UCSD-AML1 (cell line): ENCODE results near the gene KIF25.
"Not testable (repeated sequence)": the region's sequence is repeated elsewhere in the genome, so short reads cannot be mapped to it uniquely, and the experiment has no call there.

Experiments
- DNase-seq: peaks from one replicate; lab custom pipeline; 2025; ENCODE audit not compliant: unreplicated experiment; lab: John Stamatoyannopoulos, UW

The KIF25 gene

DNA sequence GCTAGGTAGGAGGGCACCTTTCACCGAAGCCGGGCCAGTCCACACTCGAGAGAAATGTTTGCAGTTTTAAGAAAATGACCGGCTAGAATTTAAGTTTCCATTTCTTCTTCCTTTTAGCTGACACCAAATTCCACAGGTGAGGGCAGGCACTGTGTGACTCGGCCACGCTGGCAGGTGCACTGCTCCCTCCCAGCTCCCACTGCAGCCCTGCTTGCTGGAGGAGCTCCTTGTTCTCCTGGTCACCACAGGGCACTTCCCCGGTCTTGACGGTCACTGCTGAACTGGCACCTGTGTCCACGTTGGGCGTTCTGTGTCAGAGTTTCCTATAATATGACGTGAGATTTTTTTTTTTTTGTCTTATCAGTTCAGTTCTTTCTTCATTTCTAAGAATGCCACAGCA lies 3.6 kb upstream of the KIF25 start:
- DNase-seq: no peak

DNA sequence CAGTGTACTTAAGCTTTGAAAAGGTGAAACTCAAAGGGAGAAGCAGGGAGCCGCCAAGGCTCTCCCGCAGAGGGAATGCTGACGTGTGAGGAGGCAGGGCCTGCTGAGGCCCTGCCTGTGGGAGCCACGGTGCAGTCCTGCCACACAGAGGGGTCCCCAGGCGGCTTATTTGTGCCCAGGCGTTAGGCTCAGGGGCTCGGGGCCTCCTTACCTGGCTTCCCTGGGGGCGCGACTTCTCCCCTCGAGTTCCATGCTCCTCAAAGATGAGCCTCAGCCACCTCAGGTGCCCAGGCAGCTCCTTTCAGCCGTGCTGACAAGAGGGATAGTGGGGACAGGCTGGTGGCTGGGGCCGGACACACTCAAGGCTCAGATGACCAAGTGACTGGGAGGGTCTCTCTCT lies 2.2 kb upstream of the KIF25 start:
- DNase-seq: no peak

DNA sequence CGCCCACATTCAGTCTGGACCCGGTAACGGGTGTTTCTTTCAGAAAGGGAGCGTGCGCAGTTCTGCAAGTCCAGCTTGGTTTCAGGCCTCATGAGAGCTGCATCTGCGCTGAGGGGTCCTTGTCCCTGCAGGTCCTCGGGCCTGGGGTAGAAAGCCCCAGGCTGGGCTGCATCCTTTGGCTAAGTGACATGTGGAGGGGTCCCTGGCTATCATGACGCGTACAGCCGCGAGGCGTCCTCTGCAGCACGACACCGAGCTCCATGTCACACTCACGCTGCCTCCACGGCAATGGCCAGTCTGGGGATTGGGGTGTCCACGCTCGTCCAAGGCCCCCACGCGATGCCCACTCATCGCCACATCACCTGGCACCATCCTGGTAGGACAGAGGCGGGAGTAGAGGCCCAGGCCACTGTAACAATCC lies 1.7 kb upstream of the KIF25 start:
- no peak for DNase-seq

GRCh38 chr6:167996424-167997199 lies 859 bp upstream of the KIF25 start:
- DNase-seq: no peak

GRCh38 chr6:167998215-167998614 lies 744 bp downstream of the KIF25 start:
- DNase-seq: no peak

- no peak for DNase-seq
These were observed 2.9 kb downstream of the KIF25 start for GRCh38 chr6:168000198-168001028.

DNA sequence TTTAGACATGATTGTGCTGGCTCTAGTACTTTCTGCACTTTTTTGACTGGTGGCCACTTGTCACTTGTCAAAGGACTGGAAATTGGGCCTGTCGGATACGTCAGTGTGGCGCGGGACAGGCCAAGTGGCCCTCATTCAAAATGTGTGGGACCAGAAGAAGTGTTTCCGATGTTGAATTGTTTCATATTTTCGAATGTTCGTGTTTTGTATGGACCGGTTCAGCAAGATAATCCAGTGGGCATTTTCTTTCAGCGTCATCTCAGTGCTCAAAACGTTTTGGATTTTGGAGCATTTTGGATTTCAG lies 3.5 kb downstream of the KIF25 start:
- DNase-seq: no peak

GRCh38 chr6:168001514-168001913 lies 4.0 kb downstream of the KIF25 start:
- DNase-seq: not testable (repeated sequence)

DNA sequence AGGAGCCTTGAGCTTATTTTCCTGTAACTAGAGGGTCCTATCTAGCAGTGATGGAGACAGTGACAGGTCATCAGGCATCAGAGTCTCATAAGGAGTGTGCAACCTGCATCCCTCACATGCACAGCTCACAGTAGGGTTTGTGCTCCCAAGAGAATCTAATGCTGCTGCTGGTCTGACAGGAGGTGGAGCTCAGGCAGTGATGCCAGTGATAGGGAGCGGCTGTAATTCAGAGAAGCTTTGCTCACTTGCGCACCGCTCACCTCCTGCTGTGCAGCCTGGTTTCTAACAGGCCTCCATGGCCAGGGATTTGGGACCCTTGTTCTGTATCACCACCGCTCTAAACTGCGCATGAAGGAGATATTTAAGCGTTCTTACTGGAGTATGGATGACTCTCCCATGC lies 5.3 kb downstream of the KIF25 start:
- DNase-seq: no peak

DNA sequence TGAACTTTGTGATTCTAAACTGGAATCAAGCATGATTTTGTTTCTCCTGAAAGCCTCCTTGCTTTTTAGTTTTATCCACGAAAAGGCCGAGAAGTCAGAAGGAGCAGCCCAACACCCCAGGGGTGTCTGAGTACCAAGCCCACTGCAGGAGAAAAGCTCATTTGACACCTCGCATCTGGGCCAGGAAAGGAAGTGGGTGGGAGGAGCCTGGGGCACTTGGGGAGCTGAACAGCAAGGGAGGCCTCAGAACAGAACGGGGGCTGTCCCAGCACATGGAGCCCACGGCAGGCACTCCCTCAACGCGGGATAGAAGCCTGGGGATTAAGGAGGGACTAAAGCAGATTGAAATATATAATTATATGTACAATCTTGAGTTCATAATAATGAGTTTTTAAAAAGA lies 6.6 kb downstream of the KIF25 start:
- no peak for DNase-seq

- DNase-seq: no peak
These were observed 7.5 kb downstream of the KIF25 start for GRCh38 chr6:168004945-168005344.

DNA sequence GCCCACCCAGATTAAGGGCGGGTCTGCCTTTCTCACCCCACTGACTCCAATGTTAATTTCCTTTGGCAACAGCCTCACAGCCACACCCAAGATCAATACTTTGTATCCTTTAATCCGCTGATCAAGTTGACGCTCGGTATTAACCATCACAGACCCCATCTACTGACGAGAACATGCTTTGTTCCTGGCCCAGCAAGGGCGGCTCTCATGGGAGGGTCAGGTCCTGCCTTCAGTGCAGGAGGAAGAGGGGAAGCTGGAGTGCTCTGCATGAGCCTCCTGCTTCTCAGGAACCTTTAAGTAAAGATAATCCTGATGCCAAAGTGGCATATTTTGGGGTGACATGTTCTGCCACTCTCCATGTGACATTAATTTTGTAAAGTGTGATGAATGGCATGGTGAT lies 8.3 kb downstream of the KIF25 start:
- no peak for DNase-seq

- DNase-seq: peak; percentile 48
These were observed 10.3 kb downstream of the KIF25 start for GRCh38 chr6:168007592-168008338.

- no peak for DNase-seq
These were observed 11.9 kb downstream of the KIF25 start for GRCh38 chr6:168009331-168009730.

GRCh38 chr6:168011291-168011690 lies 13.8 kb downstream of the KIF25 start:
- no peak for DNase-seq

- no peak for DNase-seq
These were observed 15.2 kb downstream of the KIF25 start for GRCh38 chr6:168012431-168013249.

GRCh38 chr6:168013250-168013915 lies 15.9 kb downstream of the KIF25 start:
- no peak for DNase-seq

DNA sequence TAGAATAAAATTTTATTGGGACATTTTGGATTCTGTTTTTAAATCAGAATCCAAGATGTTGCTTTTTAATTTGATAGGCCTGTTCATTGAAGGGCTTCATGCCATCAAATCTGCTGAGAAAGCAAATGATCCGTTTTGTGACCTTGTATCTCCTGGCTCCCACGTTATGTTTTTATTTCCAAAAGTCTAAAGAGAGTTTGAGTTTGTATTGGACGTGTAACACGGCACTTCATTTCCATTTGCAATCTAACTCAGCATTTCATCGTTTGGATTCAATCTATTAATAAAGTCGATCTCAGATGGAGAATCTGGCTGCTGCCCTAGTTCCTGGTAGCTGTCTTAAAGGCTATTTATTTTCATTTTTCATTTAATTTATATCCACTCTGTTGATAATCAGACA lies 17.0 kb downstream of the KIF25 start:
- DNase-seq: no peak

- DNase-seq: no peak
These were observed 17.5 kb downstream of the KIF25 start for GRCh38 chr6:168015009-168015408.

- DNase-seq: no peak
These were observed 18.2 kb downstream of the KIF25 start for GRCh38 chr6:168015482-168016175.
